ENCODE results near the gene CELSR1.

DNA sequence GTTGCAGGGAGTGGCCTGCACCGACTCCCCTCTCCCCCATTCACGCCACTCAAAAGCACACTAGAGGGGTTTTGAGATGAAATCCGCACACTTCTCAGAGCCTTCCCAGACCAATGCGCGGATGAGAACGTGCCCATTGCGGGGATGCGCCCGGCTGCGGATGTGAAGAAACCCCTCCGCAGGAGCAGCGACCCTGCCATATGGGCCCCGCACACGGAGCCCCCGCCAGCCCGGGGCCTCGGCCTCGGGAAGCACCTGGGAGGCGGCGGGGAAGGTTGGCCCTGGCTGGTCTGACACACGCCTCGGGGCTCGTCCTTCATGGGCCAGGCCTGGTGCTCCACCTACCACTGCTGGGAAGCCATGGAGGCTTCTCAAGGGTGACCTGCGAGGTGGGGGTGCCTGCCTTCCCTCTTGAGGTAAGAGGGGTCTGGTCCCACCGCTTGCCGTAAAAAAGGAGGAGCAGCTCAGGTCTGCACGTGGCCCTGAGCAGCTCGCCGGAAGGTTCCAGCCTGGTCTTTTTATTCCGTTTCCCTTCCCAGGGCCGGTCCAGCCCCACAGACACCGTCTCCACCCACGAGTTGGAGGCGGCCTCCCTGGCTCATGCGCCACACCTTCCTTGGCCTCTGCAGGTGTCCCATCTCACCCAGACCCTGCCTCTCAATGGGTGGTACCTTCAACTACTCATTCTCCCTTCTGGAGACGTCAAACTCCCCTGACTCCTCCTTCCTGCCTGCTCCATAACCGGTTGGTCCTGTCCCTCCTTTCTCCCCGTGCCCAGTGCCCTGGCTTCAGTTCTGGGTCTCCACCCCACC, 162.6 kb downstream of the CELSR1 start:
- no peak for TF ChIP-seq EZH2 (IDR thresholded peaks at IDR 0.05; ENCODE audit: borderline replicate concordance, insufficient read depth, low read depth, low read length, poor library complexity, severe bottlenecking)
- TF ChIP-seq, protein P1, sequence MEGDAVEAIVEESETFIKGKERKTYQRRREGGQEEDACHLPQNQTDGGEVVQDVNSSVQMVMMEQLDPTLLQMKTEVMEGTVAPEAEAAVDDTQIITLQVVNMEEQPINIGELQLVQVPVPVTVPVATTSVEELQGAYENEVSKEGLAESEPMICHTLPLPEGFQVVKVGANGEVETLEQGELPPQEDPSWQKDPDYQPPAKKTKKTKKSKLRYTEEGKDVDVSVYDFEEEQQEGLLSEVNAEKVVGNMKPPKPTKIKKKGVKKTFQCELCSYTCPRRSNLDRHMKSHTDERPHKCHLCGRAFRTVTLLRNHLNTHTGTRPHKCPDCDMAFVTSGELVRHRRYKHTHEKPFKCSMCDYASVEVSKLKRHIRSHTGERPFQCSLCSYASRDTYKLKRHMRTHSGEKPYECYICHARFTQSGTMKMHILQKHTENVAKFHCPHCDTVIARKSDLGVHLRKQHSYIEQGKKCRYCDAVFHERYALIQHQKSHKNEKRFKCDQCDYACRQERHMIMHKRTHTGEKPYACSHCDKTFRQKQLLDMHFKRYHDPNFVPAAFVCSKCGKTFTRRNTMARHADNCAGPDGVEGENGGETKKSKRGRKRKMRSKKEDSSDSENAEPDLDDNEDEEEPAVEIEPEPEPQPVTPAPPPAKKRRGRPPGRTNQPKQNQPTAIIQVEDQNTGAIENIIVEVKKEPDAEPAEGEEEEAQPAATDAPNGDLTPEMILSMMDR (IDR thresholded peaks at IDR 0.05), result no peak
